HCT116 (cell line): ENCODE data around the gene AFAP1.

Experiments used
- CEBPB ChIP-seq: IDR thresholded peaks from 2 replicates; pipeline ENCODE4 v1.6.1; 2012; ENCODE audit warnings: low read depth
- CTCF ChIP-seq, 3 experiments: fragments of 200-600 bp in 1 of 3; sonication (generic) in 1 of 3; IDR thresholded peaks in 2 of 3; conservative IDR thresholded peaks in 1 of 3; 2 replicates each; pipeline ENCODE4 v1.5.1; 2012 to 2017; ENCODE audit warnings: low read depth in 2 of 3, low read length in 2 of 3, antibody characterized with exemption in 1 of 3, borderline replicate concordance in 1 of 3, control low read depth in 1 of 3, mild to moderate bottlenecking in 1 of 3, mixed read lengths in 1 of 3, mixed run types in 1 of 3, moderate library complexity in 1 of 3; ENCODE audit not compliant: insufficient read depth in 1 of 3
- FOSL1 ChIP-seq: IDR thresholded peaks from 2 replicates; pipeline ENCODE4 v1.6.1; 2012; ENCODE audit warnings: low read depth
- JUND ChIP-seq: IDR thresholded peaks from 2 replicates; pipeline ENCODE4 v1.6.1; 2012
- POLR2A ChIP-seq: IDR thresholded peaks from 2 replicates; pipeline ENCODE4 v1.7.0; 2011; ENCODE audit warnings: borderline replicate concordance; ENCODE audit not compliant: insufficient read depth, insufficient read length; ENCODE audit errors: extremely low read depth
- POLR2AphosphoS5 ChIP-seq: IDR thresholded peaks from 2 replicates; pipeline ENCODE4 v1.6.1; 2011; ENCODE audit warnings: mild to moderate bottlenecking, low read depth, low read length, moderate library complexity
- RAD21 ChIP-seq: IDR thresholded peaks from 2 replicates; pipeline ENCODE4 v1.6.1; 2012; ENCODE audit warnings: low read depth, mild to moderate bottlenecking
- REST ChIP-seq: IDR thresholded peaks from 2 replicates; pipeline ENCODE4 v1.6.1; 2012; ENCODE audit warnings: low read depth
- SIN3A ChIP-seq: IDR thresholded peaks from 2 replicates; pipeline ENCODE4 v1.6.1; 2012; ENCODE audit warnings: low read depth
- SRF ChIP-seq: IDR thresholded peaks from 2 replicates; pipeline ENCODE4 v1.6.1; 2012; ENCODE audit warnings: low read depth
- TCF7L2 ChIP-seq: IDR thresholded peaks from 2 replicates; pipeline ENCODE4 v1.7.0; 2011; ENCODE audit warnings: borderline replicate concordance, inconsistent platforms; ENCODE audit not compliant: insufficient read depth, insufficient read length; ENCODE audit errors: extremely low read depth
- TF ChIP-seq, protein P1 (sequence below): IDR thresholded peaks from 2 replicates; pipeline ENCODE4 v1.6.1; 2012
- TF ChIP-seq, protein P2 (sequence below): IDR thresholded peaks from 2 replicates; pipeline ENCODE4 v1.6.1; 2012

DNA sequence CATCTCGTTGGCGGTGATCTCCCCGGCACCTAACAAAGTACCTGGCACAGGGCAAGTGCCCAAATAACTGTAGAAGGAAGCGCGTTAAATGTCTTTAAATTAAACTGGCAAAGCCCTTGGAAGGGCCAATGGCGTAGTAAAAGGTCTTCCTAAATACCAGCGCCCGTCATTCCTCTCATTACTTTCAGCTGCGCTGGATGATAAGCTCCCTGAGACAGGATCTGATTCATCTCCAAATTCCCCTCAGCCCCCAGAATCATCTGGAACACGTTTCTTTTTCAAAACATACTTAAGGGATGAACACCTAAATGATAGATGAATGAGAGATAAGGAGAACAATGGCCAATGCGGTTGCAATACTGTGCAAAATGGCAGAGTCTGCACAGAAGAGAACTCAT lies 95.1 kb downstream of the AFAP1 start:
- TF ChIP-seq POLR2AphosphoS5 (no peak), CTCF (IDR thresholded peaks at IDR 0.05 in 2 of 3, conservative IDR thresholded peaks at IDR 0.05 in 1 of 3; ENCODE audit: borderline replicate concordance in 1 of 3, insufficient read depth in 1 of 3, low read depth in 2 of 3, low read length in 2 of 3) (no peak; a peak in 1 of 6 replicates), RAD21 (no peak), SRF (no peak), REST (no peak), POLR2A (no peak), SIN3A (no peak), CEBPB (no peak), JUND (no peak), FOSL1 (no peak), TCF7L2 (no peak)
- TF ChIP-seq, protein P1, sequence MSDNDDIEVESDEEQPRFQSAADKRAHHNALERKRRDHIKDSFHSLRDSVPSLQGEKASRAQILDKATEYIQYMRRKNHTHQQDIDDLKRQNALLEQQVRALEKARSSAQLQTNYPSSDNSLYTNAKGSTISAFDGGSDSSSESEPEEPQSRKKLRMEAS: no peak
- TF ChIP-seq, protein P2, sequence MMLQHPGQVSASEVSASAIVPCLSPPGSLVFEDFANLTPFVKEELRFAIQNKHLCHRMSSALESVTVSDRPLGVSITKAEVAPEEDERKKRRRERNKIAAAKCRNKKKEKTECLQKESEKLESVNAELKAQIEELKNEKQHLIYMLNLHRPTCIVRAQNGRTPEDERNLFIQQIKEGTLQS: no peak
